GM06990 (cell line): ENCODE data around the gene THAP3.

ENCODE experiments used
- DNase-seq: peaks from one replicate; pipeline ENCODE4 v3.0.0-alpha.2; 2011; ENCODE audit not compliant: insufficient read length; ENCODE audit errors: extremely low read depth
- H3K27me3 ChIP-seq: replicated peaks from 2 replicates; pipeline ENCODE4 v1.6.0; 2011; ENCODE audit warnings: low read length; ENCODE audit not compliant: control insufficient read depth, insufficient read depth
- H3K36me3 ChIP-seq: 2 replicates; pipeline ENCODE4 v1.5.1; 2011; ENCODE audit warnings: low read length; ENCODE audit not compliant: control insufficient read depth, insufficient read depth
- H3K4me3 ChIP-seq: replicated peaks from 2 replicates; pipeline ENCODE4 v1.5.1; 2011; ENCODE audit warnings: low read depth, mild to moderate bottlenecking, control low read depth, low read length
- TF ChIP-seq, protein P1 (sequence below): IDR thresholded peaks from 2 replicates; pipeline ENCODE4 v1.5.1; 2011; ENCODE audit warnings: low read length, control low read depth, mild to moderate bottlenecking, inconsistent platforms; ENCODE audit not compliant: insufficient read depth, poor library complexity, severe bottlenecking

The THAP3 gene

DNA sequence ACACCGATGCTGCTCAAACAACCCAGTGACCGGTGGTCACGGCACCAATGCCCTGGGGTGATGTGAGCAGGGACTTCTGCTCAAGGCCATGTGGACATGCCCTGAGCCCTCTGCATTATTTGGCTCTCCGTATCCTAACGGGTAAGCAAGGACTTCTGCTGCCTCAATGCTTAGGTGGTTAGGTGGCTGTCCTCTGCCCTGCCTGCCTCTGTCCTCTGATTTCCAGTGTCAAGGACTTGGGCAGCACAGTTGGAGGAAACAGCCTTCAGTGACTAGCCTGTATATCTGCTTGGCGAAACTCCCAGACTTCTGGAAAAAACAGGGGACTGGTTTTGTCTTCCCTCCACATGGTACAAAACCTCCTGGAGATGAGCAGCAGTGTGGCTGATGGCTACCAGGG is 42.5 kb downstream of the THAP3 start:
- no peak for DNase-seq
- no peaks in the 10 kb centered on the region for H3K27me3 ChIP-seq
- no peak overlapping the region for H3K4me3 ChIP-seq
- peaks cover 7% of the 10 kb centered on the region for H3K36me3 ChIP-seq
- TF ChIP-seq, protein P1, sequence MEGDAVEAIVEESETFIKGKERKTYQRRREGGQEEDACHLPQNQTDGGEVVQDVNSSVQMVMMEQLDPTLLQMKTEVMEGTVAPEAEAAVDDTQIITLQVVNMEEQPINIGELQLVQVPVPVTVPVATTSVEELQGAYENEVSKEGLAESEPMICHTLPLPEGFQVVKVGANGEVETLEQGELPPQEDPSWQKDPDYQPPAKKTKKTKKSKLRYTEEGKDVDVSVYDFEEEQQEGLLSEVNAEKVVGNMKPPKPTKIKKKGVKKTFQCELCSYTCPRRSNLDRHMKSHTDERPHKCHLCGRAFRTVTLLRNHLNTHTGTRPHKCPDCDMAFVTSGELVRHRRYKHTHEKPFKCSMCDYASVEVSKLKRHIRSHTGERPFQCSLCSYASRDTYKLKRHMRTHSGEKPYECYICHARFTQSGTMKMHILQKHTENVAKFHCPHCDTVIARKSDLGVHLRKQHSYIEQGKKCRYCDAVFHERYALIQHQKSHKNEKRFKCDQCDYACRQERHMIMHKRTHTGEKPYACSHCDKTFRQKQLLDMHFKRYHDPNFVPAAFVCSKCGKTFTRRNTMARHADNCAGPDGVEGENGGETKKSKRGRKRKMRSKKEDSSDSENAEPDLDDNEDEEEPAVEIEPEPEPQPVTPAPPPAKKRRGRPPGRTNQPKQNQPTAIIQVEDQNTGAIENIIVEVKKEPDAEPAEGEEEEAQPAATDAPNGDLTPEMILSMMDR: no peak

DNA sequence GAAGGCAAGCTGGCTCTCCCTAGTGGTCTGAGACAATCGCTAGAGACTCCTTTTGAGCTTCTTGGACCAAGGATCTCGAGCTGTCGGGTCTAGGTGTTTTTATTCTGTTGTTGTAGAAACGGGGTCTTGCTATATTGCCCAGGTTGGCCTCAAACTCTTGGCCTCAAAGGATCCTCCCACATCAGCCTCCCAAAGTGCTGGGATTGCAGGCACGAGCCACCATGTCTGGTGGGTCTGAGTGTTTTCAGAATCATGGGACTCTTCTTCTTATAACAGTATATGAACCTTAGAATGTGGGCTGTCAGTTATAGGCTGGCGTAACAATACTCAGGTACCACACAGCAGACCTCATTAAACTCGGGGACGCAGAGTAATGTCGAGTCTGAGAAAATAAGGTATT is 43.8 kb downstream of the THAP3 start:
- TF ChIP-seq, protein P1: no peak
- no peaks in the 10 kb centered on the region for H3K27me3 ChIP-seq
- no peak overlapping the region for H3K4me3 ChIP-seq
- peaks cover 7% of the 10 kb centered on the region for H3K36me3 ChIP-seq
- DNase-seq: no peak

DNA sequence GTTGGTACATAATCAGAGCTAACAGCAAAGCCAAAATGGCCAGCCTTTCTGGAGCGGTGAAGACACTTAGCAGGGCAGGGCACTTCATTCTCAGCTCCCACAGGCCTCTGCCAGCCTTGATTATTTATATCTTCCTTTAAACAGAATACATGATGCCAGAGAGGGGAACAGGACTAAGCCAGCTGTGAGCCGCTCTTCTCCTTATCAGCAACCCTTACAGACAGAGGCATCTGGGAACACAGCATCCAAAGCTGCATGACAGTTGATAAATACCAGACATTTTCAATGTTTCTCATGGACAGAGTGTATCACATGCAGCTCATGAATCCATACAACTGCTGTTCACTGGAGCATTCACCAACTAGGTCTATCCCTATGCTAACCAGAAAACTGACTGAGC is 47.9 kb downstream of the THAP3 start:
- DNase-seq: no peak
- TF ChIP-seq, protein P1: no peak
- Histone ChIP-seq H3K4me3 (no peak overlapping the region), H3K36me3 (peaks cover 6% of the 10 kb centered on the region), H3K27me3 (no peaks in the 10 kb centered on the region)

DNA sequence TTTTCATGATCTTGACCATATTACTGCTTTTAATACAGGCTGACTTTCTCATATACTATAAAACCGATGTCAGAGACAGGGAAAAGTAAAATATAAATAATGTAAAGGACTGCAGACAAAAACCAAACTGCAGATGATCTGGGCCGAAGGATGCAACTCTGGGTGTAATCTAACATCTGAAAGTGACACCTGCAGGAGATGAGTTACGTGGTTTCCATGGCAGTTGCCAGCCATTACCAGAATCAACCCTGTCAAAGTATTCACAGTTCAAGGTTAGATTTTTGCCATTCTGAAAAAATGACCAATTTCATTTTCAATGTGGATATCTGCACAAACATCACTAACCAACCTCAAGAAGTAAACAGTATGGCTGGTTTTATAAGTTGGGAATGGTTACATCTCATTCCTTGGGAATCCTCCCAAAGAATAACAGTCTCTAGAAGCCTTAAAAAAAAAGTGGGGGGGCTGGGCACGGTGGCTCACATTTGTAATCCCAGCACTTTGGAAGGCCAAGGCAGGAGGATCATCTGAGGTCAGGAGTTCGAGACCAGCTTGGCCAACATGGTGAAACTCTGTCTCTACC is 49.2 kb downstream of the THAP3 start:
- Histone ChIP-seq H3K36me3 (peaks cover 9% of the 10 kb centered on the region), H3K27me3 (no peaks in the 10 kb centered on the region), H3K4me3 (no peak overlapping the region)
- TF ChIP-seq, protein P1: no peak
- DNase-seq: no peak

DNA sequence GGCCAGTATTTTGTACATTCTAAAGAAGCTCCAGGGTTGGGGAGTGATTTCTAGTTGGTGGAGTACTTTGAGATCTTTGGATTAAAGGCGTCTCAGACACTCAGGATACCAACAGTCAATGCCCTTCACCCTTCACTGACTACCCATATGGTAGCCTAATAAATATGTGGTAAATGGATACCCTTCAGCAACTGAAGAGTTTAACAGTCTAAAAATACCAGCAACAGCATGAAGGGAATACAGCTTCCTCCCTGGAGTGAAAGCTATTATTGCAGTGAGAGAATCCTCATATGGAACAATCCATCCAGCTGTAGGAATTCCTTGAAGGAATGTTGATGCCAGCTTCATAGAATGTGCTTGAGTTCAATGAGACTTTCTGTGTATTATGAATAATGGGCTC is 50.1 kb downstream of the THAP3 start:
- Histone ChIP-seq H3K4me3 (no peak overlapping the region), H3K36me3 (peaks cover 12% of the 10 kb centered on the region), H3K27me3 (no peaks in the 10 kb centered on the region)
- TF ChIP-seq, protein P1: no peak
- DNase-seq: no peak

DNA sequence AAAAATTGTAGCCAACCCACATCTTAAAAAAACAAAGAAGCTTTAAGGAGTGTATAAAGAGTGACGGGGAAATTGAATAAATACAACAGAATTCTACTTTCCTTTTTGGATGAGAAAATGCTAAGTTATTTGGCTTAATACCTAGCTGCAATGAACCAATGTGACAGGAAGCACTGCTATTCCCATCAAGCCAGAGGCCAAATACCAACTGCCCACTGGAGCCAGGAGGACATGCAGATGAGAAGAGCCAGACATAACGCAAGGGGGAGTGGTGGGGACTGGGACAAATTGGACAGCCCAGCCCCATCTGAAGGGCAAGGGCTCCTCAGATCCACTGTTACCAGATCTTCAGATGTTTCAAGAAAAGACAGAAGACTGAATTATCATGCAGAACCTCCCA is 51.3 kb downstream of the THAP3 start:
- Histone ChIP-seq H3K27me3 (no peaks in the 10 kb centered on the region), H3K36me3 (peaks cover 12% of the 10 kb centered on the region), H3K4me3 (no peak overlapping the region)
- no peak for DNase-seq
- TF ChIP-seq, protein P1: no peak
